Neural progenitor cell (in vitro differentiated cells): ENCODE results near the gene CD300A. TPM values are rescaled to one million over a fixed set of nuclear protein-coding genes. Genes with fewer than 3 reads are reported as not detected.

Source experiments
- DNase-seq: peaks from one replicate; pipeline ENCODE4 v3.0.0-alpha.2; 2016; ENCODE audit warnings: low spot score
- H2AFZ ChIP-seq: fragments of 200-600 bp; sonication (generic); replicated peaks from 2 replicates; pipeline ENCODE4 v1.6.1; 2016; ENCODE audit warnings: antibody characterized with exemption
- H3F3A ChIP-seq: fragments of 200-600 bp; sonication (generic); 2 replicates; pipeline ENCODE4 v1.6.1; 2016; ENCODE audit warnings: antibody characterized with exemption, low read depth
- H3K27ac ChIP-seq: fragments of 200-600 bp; sonication (generic); 2 replicates; pipeline ENCODE4 v1.5.1; 2016; ENCODE audit warnings: mild to moderate bottlenecking
- H3K27me3 ChIP-seq: fragments of 200-600 bp; sonication (generic); 2 replicates; pipeline ENCODE4 v1.6.1; 2016; ENCODE audit warnings: mild to moderate bottlenecking, moderate library complexity
- H3K36me3 ChIP-seq: fragments of 200-600 bp; sonication (generic); 2 replicates; pipeline ENCODE4 v1.5.1; 2016
- H3K4me1 ChIP-seq: fragments of 200-600 bp; sonication (generic); 2 replicates; pipeline ENCODE4 v1.6.1; 2016; ENCODE audit warnings: mixed run types
- H3K4me2 ChIP-seq: fragments of 200-600 bp; sonication (generic); 2 replicates; pipeline ENCODE4 v1.6.1; 2016
- H3K4me3 ChIP-seq: fragments of 200-600 bp; sonication (generic); 2 replicates; pipeline ENCODE4 v1.5.1; 2016
- H3K79me2 ChIP-seq: fragments of 200-600 bp; sonication (generic); 2 replicates; pipeline ENCODE4 v1.6.1; 2016; ENCODE audit warnings: low read depth
- H3K9ac ChIP-seq: fragments of 200-600 bp; sonication (generic); 2 replicates; pipeline ENCODE4 v1.6.1; 2016
- H3K9me3 ChIP-seq: fragments of 200-600 bp; sonication (generic); 2 replicates; pipeline ENCODE4 v1.5.1; 2016; ENCODE audit warnings: low read depth
- H4K20me1 ChIP-seq: fragments of 200-600 bp; sonication (generic); 2 replicates; pipeline ENCODE4 v1.6.1; 2016; ENCODE audit warnings: low read depth
- H3K27ac Mint-ChIP-seq: 3 replicates; pipeline ENCODE4 v1.8.0; 2021; ENCODE audit warnings: mixed read lengths
- H3K27me3 Mint-ChIP-seq: 2 replicates; pipeline ENCODE4 v1.8.0; 2022; ENCODE audit warnings: low read depth, mild to moderate bottlenecking, inconsistent platforms, moderate library complexity, mixed read lengths; ENCODE audit not compliant: insufficient read depth
- H3K36me3 Mint-ChIP-seq: 3 replicates; pipeline ENCODE4 v1.8.0; 2021; ENCODE audit warnings: mixed read lengths
- H3K4me1 Mint-ChIP-seq: 3 replicates; pipeline ENCODE4 v1.8.0; 2021; ENCODE audit warnings: mixed read lengths
- H3K4me3 Mint-ChIP-seq: 3 replicates; pipeline ENCODE4 v1.8.0; 2021; ENCODE audit warnings: mild to moderate bottlenecking, moderate library complexity, mixed read lengths
- H3K9me3 Mint-ChIP-seq: 3 replicates; pipeline ENCODE4 v1.8.0; 2020; ENCODE audit warnings: mixed read lengths
- CTCF ChIP-seq: fragments of 200-600 bp; sonication (generic); IDR thresholded peaks from 2 replicates; pipeline ENCODE4 v1.5.1; 2017; ENCODE audit warnings: antibody characterized with exemption, mild to moderate bottlenecking
- EZH2 ChIP-seq: fragments of 200-600 bp; sonication (generic); IDR thresholded peaks from 2 replicates; pipeline ENCODE4 v1.6.1; 2017; ENCODE audit warnings: antibody characterized with exemption, mild to moderate bottlenecking, moderate library complexity
- EZH2phosphoT487 ChIP-seq: fragments of 200-600 bp; sonication (generic); IDR thresholded peaks from 2 replicates; pipeline ENCODE4 v1.6.1; 2017; ENCODE audit warnings: antibody characterized with exemption
- total RNA-seq: library from RNA; depleted of rRNA; stranded (reverse); fragments of >200 nt; gene quantifications from 2 replicates; pipeline ENCODE4 v1.2.3, GENCODE V29; 2015; ENCODE audit warnings: low replicate concordance

CD300A gene
- total RNA-seq = 0.28 TPM in 1 of 2 replicates, not detected in the other

- peaks cover 6% of the 10 kb centered on the region for H3K27me3 ChIP-seq
- peaks cover 7% of the 10 kb centered on the region for H3K4me1 ChIP-seq
- no peak within 1 kb of the TSS for H3K27ac Mint-ChIP-seq
- peak within 1 kb of the TSS; percentile 63 for H2AFZ ChIP-seq
- H3K4me3 ChIP-seq = no peak within 1 kb of the TSS
- TF ChIP-seq EZH2phosphoT487 (no peak), CTCF (no peak), EZH2 (no peak)
- no peaks in the 10 kb centered on the region for H3K79me2 ChIP-seq
- no peaks in the 10 kb centered on the region for H3K36me3 Mint-ChIP-seq
- H3K4me3 Mint-ChIP-seq = no peak within 1 kb of the TSS
- DNase-seq = no peak
- peaks cover 7% of the 10 kb centered on the region for H3F3A ChIP-seq
- H3K4me2 ChIP-seq = peak within 1 kb of the TSS; percentile 60
- no peaks in the 10 kb centered on the region for H4K20me1 ChIP-seq
- no peaks in the 10 kb centered on the region for H3K36me3 ChIP-seq
- H3K9me3 Mint-ChIP-seq = no peaks in the 10 kb centered on the region
- no peak within 1 kb of the TSS for H3K9ac ChIP-seq
- peaks cover 11% of the 10 kb centered on the region for H3K27me3 Mint-ChIP-seq
- H3K9me3 ChIP-seq = no peaks in the 10 kb centered on the region
- no peak within 1 kb of the TSS for H3K27ac ChIP-seq
- peaks cover 6% of the 10 kb centered on the region for H3K4me1 Mint-ChIP-seq
These were observed at the start of gene CD300A for GRCh38 chr17:74466111-74466827. TSS of gene CD300A (plus strand) at chr17:74466634. CDS start at chr17:74466704, 70 bp downstream.

GRCh38 chr17:74417178-74418045 lies 49.0 kb upstream of the CD300A start:
- H3K27me3 Mint-ChIP-seq = peaks cover 8% of the 10 kb centered on the region

GRCh38 chr17:74419928-74420411 lies 46.5 kb upstream of the CD300A start:
- no peaks in the 10 kb centered on the region for H3K9me3 Mint-ChIP-seq
- no peak overlapping the region for H3K27ac ChIP-seq
- TF ChIP-seq EZH2phosphoT487 (no peak), EZH2 (no peak), CTCF (no peak)
- DNase-seq = no peak
- peaks cover 4% of the 10 kb centered on the region for H3K4me1 Mint-ChIP-seq
- no peak overlapping the region for H3K4me3 ChIP-seq
- H3K4me1 ChIP-seq = no peaks in the 10 kb centered on the region
- H2AFZ ChIP-seq = no peak overlapping the region
- H3K4me2 ChIP-seq = no peak overlapping the region
- H3K27ac Mint-ChIP-seq = no peak overlapping the region
- H3K27me3 Mint-ChIP-seq = peaks cover 12% of the 10 kb centered on the region
- no peaks in the 10 kb centered on the region for H3K36me3 Mint-ChIP-seq
- no peaks in the 10 kb centered on the region for H4K20me1 ChIP-seq
- no peak overlapping the region for H3K4me3 Mint-ChIP-seq
- H3K36me3 ChIP-seq = no peaks in the 10 kb centered on the region
- H3K9me3 ChIP-seq = no peaks in the 10 kb centered on the region
- no peaks in the 10 kb centered on the region for H3K27me3 ChIP-seq
- no peaks in the 10 kb centered on the region for H3K79me2 ChIP-seq
- peaks cover 3% of the 10 kb centered on the region for H3F3A ChIP-seq
- H3K9ac ChIP-seq = no peak overlapping the region

More at GRCh38 chr17:74417178-74418045, 49.0 kb upstream of the CD300A start:
- Histone ChIP-seq H3K27me3 (no peaks in the 10 kb centered on the region), H2AFZ (no peak overlapping the region), H3K9ac (no peak overlapping the region), H3K9me3 (no peaks in the 10 kb centered on the region), H3K4me1 (no peaks in the 10 kb centered on the region), H3K4me3 (no peak overlapping the region), H3F3A (peaks cover 3% of the 10 kb centered on the region), H3K36me3 (no peaks in the 10 kb centered on the region), H3K79me2 (no peaks in the 10 kb centered on the region), H4K20me1 (no peaks in the 10 kb centered on the region), H3K4me2 (no peak overlapping the region), H3K27ac (no peak overlapping the region)
- no peak for TF ChIP-seq EZH2phosphoT487
- TF ChIP-seq CTCF = no peak
- no peak for TF ChIP-seq EZH2
- no peak for DNase-seq
- Mint-ChIP-seq H3K27ac (no peak overlapping the region), H3K4me1 (peaks cover 4% of the 10 kb centered on the region), H3K36me3 (no peaks in the 10 kb centered on the region), H3K9me3 (no peaks in the 10 kb centered on the region), H3K4me3 (peak overlapping the region; percentile 69)
